Ishikawa (cell line): Measurements from ENCODE around the gene DCTD.

ENCODE experiments used
- EGR1 ChIP-seq: IDR thresholded peaks from 2 replicates; pipeline ENCODE4 v1.6.1; 2012
- EP300 ChIP-seq: IDR thresholded peaks from 2 replicates; pipeline ENCODE4 v1.6.1; 2012; ENCODE audit warnings: borderline replicate concordance
- MAX ChIP-seq: IDR thresholded peaks from 2 replicates; pipeline ENCODE4 v1.6.1; 2012
- TAF1 ChIP-seq: IDR thresholded peaks from 2 replicates; pipeline ENCODE4 v1.6.1; 2012; ENCODE audit warnings: low read depth, mild to moderate bottlenecking
- TCF12 ChIP-seq: IDR thresholded peaks from 2 replicates; pipeline ENCODE4 v1.6.1; 2012; ENCODE audit warnings: low read depth
- YY1 ChIP-seq: IDR thresholded peaks from 2 replicates; pipeline ENCODE4 v1.6.1; 2012; ENCODE audit warnings: low read depth
- TF ChIP-seq, protein P1 (sequence below): IDR thresholded peaks from 2 replicates; pipeline ENCODE4 v1.6.1; 2012

- no peak for TF ChIP-seq EP300
- TF ChIP-seq, protein P1, sequence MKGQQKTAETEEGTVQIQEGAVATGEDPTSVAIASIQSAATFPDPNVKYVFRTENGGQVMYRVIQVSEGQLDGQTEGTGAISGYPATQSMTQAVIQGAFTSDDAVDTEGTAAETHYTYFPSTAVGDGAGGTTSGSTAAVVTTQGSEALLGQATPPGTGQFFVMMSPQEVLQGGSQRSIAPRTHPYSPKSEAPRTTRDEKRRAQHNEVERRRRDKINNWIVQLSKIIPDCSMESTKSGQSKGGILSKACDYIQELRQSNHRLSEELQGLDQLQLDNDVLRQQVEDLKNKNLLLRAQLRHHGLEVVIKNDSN: no peak
- no peak for TF ChIP-seq TCF12
- no peak for TF ChIP-seq EGR1
- no peak for TF ChIP-seq MAX
- no peak for TF ChIP-seq YY1
- TF ChIP-seq TAF1: no peak
Observed at GRCh38 chr4:182895791-182896292, 21.3 kb downstream of the DCTD start.
